ENCODE data around the gene ROCK1. TPM values are rescaled to one million over a fixed set of nuclear protein-coding genes. Genes with fewer than 3 reads are reported as not detected.
A peak's percentile ranks its signal among the peaks of the same experiment; 100 is the strongest.
"Not testable (repeated sequence)": the region's sequence is repeated elsewhere in the genome, so short reads cannot be mapped to it uniquely, and the experiment has no call there.

The ROCK1 gene
- total RNA-seq, 1 donor from 2014 or later: 67.0 TPM

DNA sequence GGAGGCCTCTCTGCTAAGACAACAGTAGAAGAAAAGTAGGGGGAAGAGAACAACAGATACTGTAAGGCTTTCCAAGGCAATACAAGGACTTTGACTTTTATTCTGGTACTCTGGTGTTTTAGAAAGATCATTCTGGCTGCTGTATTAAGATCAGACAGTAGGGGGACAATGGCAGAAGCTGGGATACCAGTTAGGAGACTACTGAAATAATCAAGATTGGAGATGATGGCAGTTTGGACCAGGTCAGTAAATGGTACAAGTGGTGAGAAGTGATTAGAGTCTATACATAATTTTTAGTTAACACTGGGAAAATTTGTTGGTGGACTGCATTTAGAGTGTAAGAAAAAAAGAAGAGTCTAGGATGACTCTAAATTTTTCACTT, 139.7 kb downstream of the ROCK1 start:
- DNase-seq: no peak
- Histone ChIP-seq H3K36me3 (peaks cover 65% of the 10 kb centered on the region), H3K27me3 (no peaks in the 10 kb centered on the region), H3K4me3 (no peak overlapping the region), H3K27ac (no peak overlapping the region), H3K9me3 (no peaks in the 10 kb centered on the region), H3K4me1 (no peaks in the 10 kb centered on the region)
- TF ChIP-seq, protein P1, sequence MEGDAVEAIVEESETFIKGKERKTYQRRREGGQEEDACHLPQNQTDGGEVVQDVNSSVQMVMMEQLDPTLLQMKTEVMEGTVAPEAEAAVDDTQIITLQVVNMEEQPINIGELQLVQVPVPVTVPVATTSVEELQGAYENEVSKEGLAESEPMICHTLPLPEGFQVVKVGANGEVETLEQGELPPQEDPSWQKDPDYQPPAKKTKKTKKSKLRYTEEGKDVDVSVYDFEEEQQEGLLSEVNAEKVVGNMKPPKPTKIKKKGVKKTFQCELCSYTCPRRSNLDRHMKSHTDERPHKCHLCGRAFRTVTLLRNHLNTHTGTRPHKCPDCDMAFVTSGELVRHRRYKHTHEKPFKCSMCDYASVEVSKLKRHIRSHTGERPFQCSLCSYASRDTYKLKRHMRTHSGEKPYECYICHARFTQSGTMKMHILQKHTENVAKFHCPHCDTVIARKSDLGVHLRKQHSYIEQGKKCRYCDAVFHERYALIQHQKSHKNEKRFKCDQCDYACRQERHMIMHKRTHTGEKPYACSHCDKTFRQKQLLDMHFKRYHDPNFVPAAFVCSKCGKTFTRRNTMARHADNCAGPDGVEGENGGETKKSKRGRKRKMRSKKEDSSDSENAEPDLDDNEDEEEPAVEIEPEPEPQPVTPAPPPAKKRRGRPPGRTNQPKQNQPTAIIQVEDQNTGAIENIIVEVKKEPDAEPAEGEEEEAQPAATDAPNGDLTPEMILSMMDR (IDR thresholded peaks at IDR 0.05): peak; percentile 44
- intact Hi-C loops (cut with DNase I): no loop called here
- peak; percentile 57 for ATAC-seq

DNA sequence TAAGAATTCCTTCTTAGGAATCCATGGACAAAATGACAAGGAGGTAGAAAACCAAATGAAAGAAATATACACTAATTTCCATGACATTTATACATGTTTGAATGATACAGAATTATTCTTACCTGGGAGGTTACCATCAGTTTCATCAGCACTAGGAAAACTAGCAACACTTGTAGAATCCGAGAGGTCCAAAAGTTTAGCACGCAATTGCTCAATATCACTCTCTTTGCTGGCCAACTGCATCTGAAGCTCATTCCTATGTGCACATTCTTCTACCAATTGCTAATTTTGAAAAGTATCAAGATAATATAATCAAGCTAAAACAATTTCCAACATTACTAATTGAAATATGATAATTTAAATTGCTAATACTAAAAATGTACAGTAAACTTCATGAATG, 144.8 kb downstream of the ROCK1 start:
- DNase-seq: no peak
- ATAC-seq: no peak

DNA sequence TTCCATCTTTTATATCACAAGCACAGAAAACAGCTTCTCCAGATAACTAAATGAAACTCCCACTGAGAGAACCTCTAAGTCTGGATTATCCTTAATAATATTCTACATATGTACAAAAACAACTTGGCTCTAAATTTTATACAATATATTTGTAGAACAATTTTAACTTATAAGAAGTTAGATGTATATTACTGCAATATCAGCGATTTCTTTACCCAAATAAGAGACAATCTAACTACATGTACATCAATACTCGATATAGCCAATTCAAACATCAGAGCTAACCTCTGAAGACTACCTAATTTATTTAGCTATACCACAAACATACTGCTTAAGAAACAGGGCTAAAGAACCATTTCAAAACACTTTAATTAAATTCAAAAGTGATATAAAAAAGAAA, 148.6 kb downstream of the ROCK1 start:
- peaks cover 68% of the 10 kb centered on the region for H3K36me3 ChIP-seq
- ATAC-seq (no peak), DNase-seq (no peak)

More for the DNA sequence above, 144.8 kb downstream of the ROCK1 start:
- Histone ChIP-seq H3K27me3 (no peaks in the 10 kb centered on the region), H3K4me3 (no peak overlapping the region), H3K9me3 (no peaks in the 10 kb centered on the region), H3K4me1 (no peaks in the 10 kb centered on the region), H3K27ac (no peak overlapping the region), H3K36me3 (peaks cover 77% of the 10 kb centered on the region)
- TF ChIP-seq, protein P1 (IDR thresholded peaks at IDR 0.05): no peak
- intact Hi-C loops (cut with DNase I): no loop called here

DNA sequence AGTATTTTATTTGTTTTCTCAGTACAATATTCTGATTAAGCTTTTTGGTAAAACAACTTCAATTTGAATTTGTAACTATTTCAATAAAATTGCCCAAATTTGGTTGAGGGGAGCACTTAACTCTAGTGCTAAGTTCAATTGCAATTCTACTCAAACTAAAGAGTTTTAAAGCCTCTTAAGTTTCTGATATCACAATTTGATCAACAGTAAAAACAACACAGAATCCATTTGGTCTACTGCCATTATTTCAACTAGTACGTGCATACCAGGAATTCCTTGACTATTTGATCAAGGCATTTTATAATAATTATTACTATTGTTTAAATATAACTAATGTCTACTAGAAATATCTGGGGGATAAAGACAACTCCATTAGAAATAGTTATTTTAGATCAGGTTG, 150.9 kb downstream of the ROCK1 start:
- intact Hi-C loops (cut with DNase I): no loop called here
- Histone ChIP-seq H3K4me1 (no peaks in the 10 kb centered on the region), H3K36me3 (peaks cover 52% of the 10 kb centered on the region)

More for the DNA sequence above, 148.6 kb downstream of the ROCK1 start:
- no peak overlapping the region for H3K27ac ChIP-seq
- H3K4me3 ChIP-seq: no peak overlapping the region
- no peaks in the 10 kb centered on the region for H3K27me3 ChIP-seq
- TF ChIP-seq, protein P1 (IDR thresholded peaks at IDR 0.05): no peak
- no peaks in the 10 kb centered on the region for H3K4me1 ChIP-seq
- intact Hi-C loops (cut with DNase I): no loop called here
- no peaks in the 10 kb centered on the region for H3K9me3 ChIP-seq

DNA sequence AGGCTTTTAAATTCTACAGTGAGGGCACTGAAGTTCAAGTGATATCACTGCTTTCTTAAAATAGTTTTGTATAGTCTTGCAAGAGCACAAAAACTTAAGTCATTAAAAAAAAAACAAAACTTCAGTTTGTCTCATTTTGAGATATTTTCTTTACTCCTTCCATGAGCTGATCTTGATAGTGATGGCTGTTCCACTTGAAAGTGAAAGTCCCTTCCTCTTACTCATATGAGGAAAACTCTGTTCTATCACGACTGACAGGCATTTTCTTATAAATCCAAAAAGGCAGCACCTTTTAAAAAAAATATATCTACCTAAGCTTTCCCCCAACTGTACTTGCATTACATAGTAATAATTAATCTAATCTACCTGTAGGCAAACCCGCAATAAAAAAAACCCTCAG, 160.8 kb downstream of the ROCK1 start:
- DNase-seq; H3K4me3 ChIP-seq; H3K9me3 ChIP-seq; intact Hi-C loops (cut with DNase I); ATAC-seq; H3K27me3 ChIP-seq; H3K27ac ChIP-seq; H3K4me1 ChIP-seq: not testable (repeated sequence)
- H3K36me3 ChIP-seq: peaks cover 18% of the 10 kb centered on the region

More for the DNA sequence above, 150.9 kb downstream of the ROCK1 start:
- Histone ChIP-seq H3K27ac (no peak overlapping the region), H3K4me3 (no peak overlapping the region), H3K9me3 (no peaks in the 10 kb centered on the region), H3K27me3 (no peaks in the 10 kb centered on the region)
- DNase-seq (no peak), ATAC-seq (no peak)
- TF ChIP-seq, protein P1 (IDR thresholded peaks at IDR 0.05): no peak

Other genes starting within 250 kb of the ROCK1 start
- 1.2 TPM for gene GREB1L, start 130.4 kb upstream of the ROCK1 start, total RNA-seq

Measured in upper lobe of right lung (tissue), 1 donor.